ENCODE results near the gene PLPP4.

PLPP4 gene

GRCh38 chr10:120456143-120456625 is 843 bp upstream of the PLPP4 start:
- no peak for DNase-seq (ENCODE audit: low read depth in 2 of 2)

GRCh38 chr10:120457431-120458172 is 575 bp downstream of the PLPP4 start:
- DNase-seq (ENCODE audit: low read depth in 2 of 2): no peak

GRCh38 chr10:120458432-120458831 is 1.4 kb downstream of the PLPP4 start:
- no peak for DNase-seq (ENCODE audit: low read depth in 2 of 2)

- DNase-seq (ENCODE audit: low read depth in 2 of 2): no peak
These were observed 2.2 kb downstream of the PLPP4 start for GRCh38 chr10:120459185-120459584.

- DNase-seq (ENCODE audit: low read depth in 2 of 2): no peak
These were observed 3.2 kb downstream of the PLPP4 start for GRCh38 chr10:120460186-120460585.

- DNase-seq (ENCODE audit: low read depth in 2 of 2): no peak
These were observed 3.7 kb downstream of the PLPP4 start for GRCh38 chr10:120460776-120461175.

GRCh38 chr10:120462018-120462682 is 5.1 kb downstream of the PLPP4 start:
- DNase-seq (ENCODE audit: low read depth in 2 of 2): no peak

GRCh38 chr10:120465138-120465537 is 8.1 kb downstream of the PLPP4 start:
- DNase-seq (ENCODE audit: low read depth in 2 of 2): no peak

- no peak for DNase-seq (ENCODE audit: low read depth in 2 of 2)
These were observed 9.0 kb downstream of the PLPP4 start for GRCh38 chr10:120466006-120466405.

- no peak for DNase-seq (ENCODE audit: low read depth in 2 of 2)
These were observed 16.6 kb downstream of the PLPP4 start for GRCh38 chr10:120473593-120473992.

- no peak for DNase-seq (ENCODE audit: low read depth in 2 of 2)
These were observed 17.9 kb downstream of the PLPP4 start for GRCh38 chr10:120474956-120475355.

- no peak for DNase-seq (ENCODE audit: low read depth in 2 of 2)
These were observed 19.1 kb downstream of the PLPP4 start for GRCh38 chr10:120475844-120476791.

- no peak for DNase-seq (ENCODE audit: low read depth in 2 of 2)
These were observed 20.2 kb downstream of the PLPP4 start for GRCh38 chr10:120477021-120477742.

- DNase-seq (ENCODE audit: low read depth in 2 of 2): no peak
These were observed 20.7 kb downstream of the PLPP4 start for GRCh38 chr10:120477743-120478141.

GRCh38 chr10:120478386-120478785 is 21.4 kb downstream of the PLPP4 start:
- DNase-seq (ENCODE audit: low read depth in 2 of 2): no peak

- DNase-seq (ENCODE audit: low read depth in 2 of 2): no peak
These were observed 22.5 kb downstream of the PLPP4 start for GRCh38 chr10:120479506-120479905.

GRCh38 chr10:120480065-120480600 is 23.1 kb downstream of the PLPP4 start:
- no peak for DNase-seq (ENCODE audit: low read depth in 2 of 2)

- DNase-seq (ENCODE audit: low read depth in 2 of 2): no peak
These were observed 23.8 kb downstream of the PLPP4 start for GRCh38 chr10:120480848-120481247.

GRCh38 chr10:120483006-120483405 is 26.0 kb downstream of the PLPP4 start:
- DNase-seq (ENCODE audit: low read depth in 2 of 2): no peak

GRCh38 chr10:120483651-120484301 is 26.7 kb downstream of the PLPP4 start:
- DNase-seq (ENCODE audit: low read depth in 2 of 2): no peak

GRCh38 chr10:120485946-120486345 is 28.9 kb downstream of the PLPP4 start:
- DNase-seq (ENCODE audit: low read depth in 2 of 2): no peak

All from stimulated activated CD8-positive, alpha-beta memory T cell treated with anti-CD3 and anti-CD28 coated beads, Interleukin-15, amount 100 ng/mL, for 48 hours (primary cell).